Coronary artery (tissue), 2 donors: ENCODE results near the gene SH2B3.

Experiments
- DNase-seq: peaks from one replicate; pipeline ENCODE4 v3.0.0-alpha.2; 2017; ENCODE audit warnings: low spot score
- H3K27ac ChIP-seq, 2 donors: fragments of 200-600 bp; sonication (generic); one replicate each; pipeline ENCODE4 v1.5.1; 2016 to 2019
- H3K4me3 ChIP-seq: fragments of 200-600 bp; sonication (generic); 2 replicates; pipeline ENCODE4 v1.5.1; 2016; ENCODE audit warnings: mild to moderate bottlenecking, moderate library complexity
- CTCF ChIP-seq: fragments of 200-600 bp; sonication (generic); IDR thresholded peaks from one replicate; pipeline ENCODE4 v1.5.1; 2019; ENCODE audit warnings: antibody characterized with exemption

Gene SH2B3

GRCh38 chr12:111425655-111426054 lies 19.9 kb downstream of the SH2B3 start:
- no peak for TF ChIP-seq CTCF
- Histone ChIP-seq H3K27ac (peak overlapping the region in 1 of 2 donors; percentile 53), H3K4me3 (no peak overlapping the region)
- no peak for DNase-seq

DNA sequence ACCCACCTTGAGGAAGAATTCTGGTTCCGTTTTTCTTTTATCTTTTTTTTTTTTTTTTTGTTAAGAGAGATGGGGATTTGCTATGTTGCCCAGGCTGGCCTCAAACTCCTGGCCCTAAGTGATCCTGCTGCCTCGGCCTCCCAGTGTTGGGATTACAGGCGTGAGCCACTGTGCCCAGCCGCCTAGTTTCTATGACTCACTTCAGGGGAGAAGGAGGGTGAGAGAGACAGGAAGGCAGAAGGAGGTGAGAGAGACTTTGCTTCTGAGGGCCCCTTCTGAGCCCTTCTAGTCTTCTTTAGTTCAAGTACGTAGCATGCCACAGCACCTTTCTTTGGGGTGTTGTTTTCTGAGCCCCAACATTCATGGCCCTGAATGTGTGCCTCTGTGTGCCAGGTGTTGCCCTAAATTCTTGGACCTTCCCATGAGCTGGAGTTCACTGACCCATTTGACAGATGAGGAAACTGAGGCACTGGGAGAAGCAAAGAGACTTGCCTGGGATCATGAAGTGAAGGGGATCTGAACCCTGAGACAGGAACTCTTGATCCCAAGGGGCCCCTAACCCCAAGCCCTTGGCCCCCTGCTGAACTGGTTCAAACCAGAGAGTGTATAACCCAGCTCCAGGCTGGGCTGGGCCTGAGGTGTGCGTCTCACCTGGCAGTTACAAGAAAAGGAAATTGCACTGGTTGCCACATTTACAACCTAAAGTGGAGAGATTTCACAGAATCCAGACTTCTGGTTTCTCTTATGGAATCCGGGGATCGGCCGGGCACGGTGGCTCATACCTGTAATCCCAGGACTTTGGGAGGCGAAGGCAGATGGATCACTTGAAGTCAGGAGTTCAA lies 20.8 kb downstream of the SH2B3 start:
- no peak overlapping the region for H3K4me3 ChIP-seq
- no peak overlapping the region for H3K27ac ChIP-seq
- no peak for TF ChIP-seq CTCF
- no peak for DNase-seq

DNA sequence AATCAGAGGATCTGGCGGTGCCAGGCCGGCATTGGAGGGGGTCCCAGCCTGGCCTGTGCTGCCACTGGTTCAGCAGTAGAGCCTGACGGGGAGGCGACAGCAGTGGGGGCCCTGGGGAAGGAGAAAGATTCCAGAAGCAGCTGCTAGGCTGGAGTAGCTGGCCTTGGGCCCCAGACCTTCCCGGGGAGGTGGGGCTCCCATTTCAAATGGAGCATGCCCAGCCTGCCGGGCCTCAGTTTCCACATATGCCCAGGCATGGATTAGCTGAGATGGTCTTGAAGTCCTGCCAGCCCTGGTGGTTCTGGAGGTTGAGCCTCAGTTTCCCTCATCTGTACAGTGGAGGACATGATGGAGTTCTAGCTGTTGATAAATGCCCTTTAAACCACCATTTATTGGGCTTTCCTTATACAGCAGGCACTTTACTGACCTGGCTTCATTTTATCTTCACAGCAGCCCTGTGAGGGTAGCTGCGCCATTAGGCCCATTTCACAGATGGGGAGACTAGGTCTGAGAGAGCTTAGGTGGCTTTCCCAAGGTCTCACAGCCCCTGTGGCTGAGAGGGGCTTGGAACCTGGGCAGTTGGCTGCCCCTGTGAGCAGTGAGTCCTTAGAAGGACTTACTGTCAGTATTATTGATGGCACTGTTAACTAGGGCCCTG lies 21.8 kb downstream of the SH2B3 start:
- Histone ChIP-seq H3K27ac (peak overlapping the region in 1 of 2 donors; percentile 66), H3K4me3 (no peak overlapping the region)
- no peak for TF ChIP-seq CTCF
- DNase-seq, result no peak

GRCh38 chr12:111428081-111428727 lies 22.5 kb downstream of the SH2B3 start:
- peak overlapping the region in 1 of 2 donors; percentile 66 for H3K27ac ChIP-seq
- TF ChIP-seq CTCF, result no peak
- no peak for DNase-seq
- H3K4me3 ChIP-seq, result no peak overlapping the region

DNA sequence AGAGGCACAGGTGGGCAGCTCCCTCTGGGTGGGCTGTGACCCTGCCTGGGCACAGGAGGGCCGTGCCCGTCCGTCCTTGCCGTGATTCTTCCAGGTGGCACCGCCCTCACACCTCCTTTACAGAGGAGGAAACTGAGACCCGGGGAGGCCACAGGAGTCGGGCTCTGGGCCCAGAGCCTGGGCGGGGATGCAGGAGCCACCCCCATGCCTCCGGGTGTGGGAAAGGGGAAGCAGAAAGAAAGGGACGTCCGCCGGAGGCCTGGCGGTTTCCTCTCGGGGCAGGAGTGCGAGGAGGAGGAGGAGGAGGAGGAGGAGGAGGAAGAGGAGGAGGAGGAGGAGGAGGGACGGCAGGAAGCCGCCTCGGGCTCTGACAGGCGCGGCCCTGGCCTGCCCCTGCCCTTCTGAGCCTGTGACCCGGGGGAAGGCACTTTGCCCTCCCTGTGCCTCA lies 23.0 kb downstream of the SH2B3 start:
- no peak for DNase-seq
- H3K27ac ChIP-seq, result peak overlapping the region in 1 of 2 donors; percentile 66
- H3K4me3 ChIP-seq, result no peak overlapping the region
- TF ChIP-seq CTCF, result no peak

- DNase-seq, result no peak
- no peak for TF ChIP-seq CTCF
- peak overlapping the region; percentile 50 to 58 for H3K27ac ChIP-seq
- H3K4me3 ChIP-seq, result peak overlapping the region; percentile 12
These were observed 24.2 kb downstream of the SH2B3 start for GRCh38 chr12:111429828-111430432.
